Measurements from ENCODE around the gene UST.
A peak's percentile ranks its signal among the peaks of the same experiment; 100 is the strongest.

Gene UST

GRCh38 chr6:149074832-149075258 is 328.0 kb downstream of the UST start:
- DNase-seq: no peak

DNA sequence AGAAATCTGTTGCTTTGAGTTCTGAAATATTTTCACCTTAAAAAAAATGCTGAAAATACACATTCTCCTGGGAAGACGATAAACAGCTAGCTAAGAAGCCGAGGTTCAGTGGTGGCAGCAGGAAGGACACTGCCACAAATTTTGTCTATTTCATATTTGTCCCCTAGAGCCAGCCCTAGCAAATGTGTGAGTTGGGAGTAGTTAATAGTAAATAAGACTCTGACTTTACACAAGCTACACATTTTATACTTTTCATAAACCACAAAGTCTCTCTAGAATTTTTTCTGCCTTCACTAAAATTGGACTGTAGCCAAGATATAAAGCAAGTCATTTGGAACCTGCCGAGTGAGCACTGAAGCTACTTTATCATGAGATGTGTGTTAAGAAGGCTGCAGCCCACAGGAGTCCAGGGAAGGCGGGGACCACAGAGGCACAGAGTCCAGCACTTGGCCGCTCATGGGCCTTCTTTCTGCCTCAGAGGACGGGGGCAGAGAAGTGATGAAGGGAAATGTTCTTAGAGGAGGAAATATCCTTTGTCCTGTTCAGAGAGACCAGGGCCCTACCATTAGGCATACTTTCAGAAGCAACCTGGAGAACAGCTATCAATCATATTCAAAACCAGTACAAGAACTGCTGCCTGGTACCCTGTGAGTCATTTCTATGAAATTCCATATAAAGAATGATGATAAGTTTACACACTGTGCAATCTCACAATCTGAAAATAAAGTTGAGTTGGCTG is 329.0 kb downstream of the UST start:
- DNase-seq: no peak

DNA sequence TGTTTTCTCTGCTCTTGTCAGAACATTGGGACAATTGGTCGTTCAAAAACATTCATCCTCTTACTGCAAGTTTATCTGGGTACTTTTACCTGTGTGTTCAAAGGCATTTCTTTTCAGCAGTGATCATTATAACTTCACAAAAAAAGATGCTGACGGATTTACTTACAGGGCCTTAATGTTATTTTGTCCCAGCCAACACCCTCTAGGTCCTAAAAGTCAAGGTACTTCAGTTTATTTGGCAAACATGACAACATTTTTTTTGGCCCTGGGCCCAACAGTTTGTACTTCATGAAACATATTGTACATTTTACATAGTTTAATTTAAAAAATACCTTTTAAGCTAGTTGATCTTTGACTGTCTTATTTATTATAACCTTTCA is 329.5 kb downstream of the UST start:
- no peak for DNase-seq

- DNase-seq: no peak
Measured at GRCh38 chr6:149077208-149077607, 330.4 kb downstream of the UST start.

DNA sequence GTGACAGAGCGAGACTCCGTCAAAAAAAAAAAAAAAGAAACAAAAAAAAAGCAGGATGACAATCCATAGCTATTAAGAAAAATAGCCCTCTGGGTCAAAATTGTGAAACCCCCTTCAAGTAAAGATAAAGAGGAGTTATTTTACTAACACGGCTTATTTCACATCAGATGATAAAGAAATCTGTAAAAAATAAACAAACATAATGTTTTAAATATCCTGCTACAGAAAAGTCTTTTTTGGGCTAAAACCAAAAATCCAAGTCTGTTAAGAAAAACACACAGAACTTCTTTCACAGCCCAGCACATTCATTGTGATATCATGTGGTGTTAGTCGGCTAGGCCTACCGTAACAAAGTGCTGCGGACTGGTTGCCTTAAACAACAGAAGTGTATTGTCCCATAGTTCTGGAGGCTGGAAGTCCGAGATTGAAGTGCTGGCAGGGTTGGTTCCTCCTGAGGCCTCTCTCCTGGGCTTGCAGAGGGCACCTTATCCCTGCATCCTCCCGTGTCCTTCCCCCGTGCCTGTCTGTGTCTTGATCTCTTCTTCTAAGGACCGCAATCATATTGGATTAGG is 331.5 kb downstream of the UST start:
- no peak for DNase-seq

DNA sequence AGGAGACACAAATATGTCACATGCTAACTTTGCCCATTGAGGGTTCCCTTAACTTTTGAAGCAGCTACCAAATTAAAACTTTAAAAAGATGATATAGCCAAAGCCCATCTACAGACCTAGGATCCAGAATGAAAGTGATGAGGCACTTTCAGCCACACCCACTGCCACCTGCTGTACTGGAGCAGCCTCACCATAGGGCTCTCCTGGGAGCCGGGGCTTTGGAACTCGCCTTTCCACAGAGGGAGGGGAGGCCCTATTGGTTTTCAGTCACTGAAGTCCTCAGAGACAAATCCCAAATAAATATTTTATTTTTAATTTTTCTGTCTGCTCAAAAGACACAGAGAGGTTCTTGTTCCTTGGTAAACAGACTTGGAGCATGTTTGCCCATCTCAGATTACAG is 332.6 kb downstream of the UST start:
- no peak for DNase-seq

GRCh38 chr6:149079911-149080491 is 333.2 kb downstream of the UST start:
- no peak for DNase-seq

DNA sequence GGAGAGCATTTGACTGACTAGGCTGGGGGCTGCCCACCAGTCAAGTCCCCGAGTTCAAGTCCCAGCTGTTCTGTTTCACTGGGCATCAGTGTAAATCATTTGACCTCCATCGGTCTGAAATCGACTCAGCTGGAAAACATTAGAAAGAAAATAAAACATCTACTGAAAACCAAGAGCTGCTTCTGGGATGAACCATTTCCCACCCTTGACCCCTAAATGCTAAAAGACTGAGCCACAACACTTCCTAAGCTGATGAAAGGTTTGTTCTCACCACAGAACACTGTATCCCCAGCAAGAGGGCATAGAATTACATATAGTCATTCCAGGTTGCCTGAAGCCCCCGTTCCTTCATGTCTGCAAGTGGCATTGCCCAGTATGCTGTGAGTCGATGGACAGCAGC is 333.7 kb downstream of the UST start:
- no peak for DNase-seq

DNA sequence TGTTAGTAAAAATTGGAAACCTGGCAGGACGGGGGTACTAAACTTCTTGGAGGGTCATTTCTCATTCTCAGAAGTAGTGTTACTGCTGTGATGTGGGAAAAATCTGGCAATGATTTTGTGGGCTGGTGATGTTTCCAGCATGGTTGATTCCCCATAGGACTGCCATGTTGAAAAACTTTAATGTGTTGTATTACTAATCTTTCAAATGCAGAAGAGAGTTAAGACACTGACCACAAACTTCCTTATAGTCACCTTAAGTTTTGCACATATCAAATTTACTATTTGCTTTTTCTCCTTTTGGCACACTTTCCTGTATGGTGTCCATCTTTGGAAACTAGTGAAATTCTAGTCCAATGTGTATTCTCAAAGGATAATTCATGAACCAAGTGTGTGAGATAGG is 334.5 kb downstream of the UST start:
- DNase-seq: no peak

DNA sequence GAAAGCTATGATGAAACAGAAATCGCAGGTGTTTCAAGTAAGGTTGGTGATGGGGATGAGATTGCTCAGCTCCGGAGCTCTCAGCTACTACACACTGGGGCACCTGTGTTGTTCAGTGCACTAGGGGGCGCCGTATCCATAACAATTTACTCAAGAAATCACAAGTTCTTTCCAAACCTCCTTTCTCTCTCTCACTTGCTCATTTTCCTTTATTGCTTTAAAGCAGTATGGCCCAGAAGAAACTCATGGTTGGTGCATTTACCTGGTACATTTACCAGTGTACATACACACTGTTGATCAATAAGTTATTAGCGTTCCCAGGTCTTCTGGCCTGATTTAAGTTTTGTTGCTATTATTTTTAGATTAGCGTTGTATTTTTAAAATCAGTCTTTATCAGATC is 335.5 kb downstream of the UST start:
- DNase-seq: peak; percentile 58 to 81 (median 71)

- DNase-seq: no peak
Measured at GRCh38 chr6:149084026-149084425, 337.2 kb downstream of the UST start.

- no peak for DNase-seq
Measured at GRCh38 chr6:149084808-149085556, 338.2 kb downstream of the UST start.

- DNase-seq: no peak
Measured at GRCh38 chr6:149085557-149085938, 338.7 kb downstream of the UST start.

GRCh38 chr6:149086363-149086762 is 339.5 kb downstream of the UST start:
- no peak for DNase-seq

DNA sequence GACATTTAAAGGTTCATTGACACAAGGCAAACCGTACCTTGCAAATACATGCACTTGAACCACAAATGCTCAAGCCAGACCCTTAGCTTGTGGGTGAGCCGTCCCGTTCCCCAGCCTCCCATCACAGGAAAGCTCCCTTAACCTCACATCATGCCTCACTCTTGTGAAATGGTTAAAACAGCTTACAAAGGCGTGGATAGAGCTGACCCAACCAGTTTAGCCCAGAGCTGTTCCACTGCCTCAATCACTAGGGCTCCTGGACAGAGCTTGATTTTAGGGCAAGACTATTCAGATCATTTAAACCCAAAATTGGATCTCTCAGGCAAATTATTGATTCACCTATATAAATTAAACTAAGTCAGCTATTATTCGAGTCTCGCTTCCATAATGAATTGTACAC is 341.1 kb downstream of the UST start:
- no peak for DNase-seq

DNA sequence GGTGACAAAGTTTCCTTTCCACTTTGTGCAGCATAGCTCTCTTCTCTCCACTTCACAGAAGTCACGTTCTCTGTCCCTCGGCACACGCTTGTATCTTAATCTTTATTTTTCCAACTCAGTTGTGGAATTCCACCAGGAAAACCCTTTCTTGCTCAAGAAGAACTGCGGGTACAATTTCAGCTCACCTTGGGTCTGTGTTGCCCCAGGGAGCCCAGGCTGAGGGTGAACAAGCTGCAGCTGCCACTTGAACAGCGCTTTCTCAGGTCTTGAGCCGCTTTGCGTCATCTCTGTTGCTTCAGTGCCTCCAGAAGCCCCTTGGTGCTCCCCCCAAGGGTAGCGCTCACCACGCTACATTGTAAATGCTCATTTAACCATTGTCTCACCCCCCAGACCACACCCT is 341.5 kb downstream of the UST start:
- DNase-seq: no peak

- no peak for DNase-seq
Measured at GRCh38 chr6:149089510-149089909, 342.7 kb downstream of the UST start.

- DNase-seq: no peak
Measured at GRCh38 chr6:149090937-149091336, 344.1 kb downstream of the UST start.

DNA sequence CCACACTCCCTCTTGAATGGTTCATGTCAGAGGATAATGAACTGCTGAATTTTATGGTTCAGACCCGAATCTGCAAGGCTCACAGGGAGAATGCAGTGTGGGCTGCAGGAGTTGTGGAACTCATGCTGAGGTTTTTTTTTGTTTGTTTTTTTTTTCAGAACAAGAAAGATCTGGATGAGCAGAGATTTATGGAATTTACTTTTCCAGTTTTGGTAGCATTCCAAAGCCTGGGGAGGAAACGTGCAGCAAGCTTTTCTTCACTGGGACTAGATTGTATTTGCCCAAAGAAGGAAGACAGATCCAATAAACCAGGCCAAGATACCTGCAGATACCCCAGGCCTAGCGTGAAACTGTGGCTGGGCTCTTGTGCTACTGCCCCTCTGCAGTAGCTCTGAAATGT is 346.8 kb downstream of the UST start:
- DNase-seq: no peak

- no peak for DNase-seq
Measured at GRCh38 chr6:149094156-149094555, 347.3 kb downstream of the UST start.

- no peak for DNase-seq
Measured at GRCh38 chr6:149094934-149095351, 348.1 kb downstream of the UST start.

- DNase-seq: no peak
Measured at GRCh38 chr6:149095842-149096241, 349.0 kb downstream of the UST start.

DNA sequence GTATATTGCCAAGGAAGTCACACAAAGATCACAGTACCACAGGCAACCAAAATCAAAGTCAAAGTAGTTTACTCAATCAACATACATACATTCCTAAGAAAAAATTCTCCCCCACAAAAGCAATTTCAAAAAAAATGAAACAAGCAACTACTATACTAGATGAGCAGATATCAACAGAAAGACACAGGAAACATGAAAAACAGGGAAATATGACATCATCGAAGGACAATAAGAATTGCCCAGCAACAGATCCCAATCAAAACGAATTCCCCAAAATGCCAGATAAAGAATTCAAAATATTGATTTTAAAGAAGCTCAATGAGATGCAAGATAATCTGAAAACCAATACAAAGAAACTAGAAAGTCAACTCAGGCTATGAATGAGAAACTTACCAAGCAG is 351.0 kb downstream of the UST start:
- DNase-seq: no peak

- no peak for DNase-seq
Measured at GRCh38 chr6:149098700-149099276, 352.0 kb downstream of the UST start.

Measured in activated CD4-positive, CD25-positive, alpha-beta regulatory T cell (primary cell).